ENCODE data around the gene RGL2.
"Not testable (repeated sequence)": the region's sequence is repeated elsewhere in the genome, so short reads cannot be mapped to it uniquely, and the experiment has no call there.

- not testable (repeated sequence) for TF ChIP-seq CTCF (IDR thresholded peaks at IDR 0.05 in 8 of 11, conservative IDR thresholded peaks at IDR 0.05 in 3 of 11); POLR2AphosphoS5 (IDR thresholded peaks at IDR 0.05); POLR2A (IDR thresholded peaks at IDR 0.05)
These were observed 48.2 kb upstream of the RGL2 start for GRCh38 chr6:33346972-33347371.

All from spleen (tissue), 7 donors.